GM21423 (cell line): ENCODE data around the gene CMTM2.
A peak's percentile ranks its signal among the peaks of the same experiment; 100 is the strongest.
"Not testable (repeated sequence)": the region's sequence is repeated elsewhere in the genome, so short reads cannot be mapped to it uniquely, and the experiment has no call there.

Experiments
- ATAC-seq: cut with Tn5 transposase; IDR thresholded peaks from one replicate; pipeline ENCODE4 v1.9.1; 2021; ENCODE audit warnings: mild to moderate bottlenecking, moderate library complexity; ENCODE audit not compliant: unreplicated experiment

Gene CMTM2

DNA sequence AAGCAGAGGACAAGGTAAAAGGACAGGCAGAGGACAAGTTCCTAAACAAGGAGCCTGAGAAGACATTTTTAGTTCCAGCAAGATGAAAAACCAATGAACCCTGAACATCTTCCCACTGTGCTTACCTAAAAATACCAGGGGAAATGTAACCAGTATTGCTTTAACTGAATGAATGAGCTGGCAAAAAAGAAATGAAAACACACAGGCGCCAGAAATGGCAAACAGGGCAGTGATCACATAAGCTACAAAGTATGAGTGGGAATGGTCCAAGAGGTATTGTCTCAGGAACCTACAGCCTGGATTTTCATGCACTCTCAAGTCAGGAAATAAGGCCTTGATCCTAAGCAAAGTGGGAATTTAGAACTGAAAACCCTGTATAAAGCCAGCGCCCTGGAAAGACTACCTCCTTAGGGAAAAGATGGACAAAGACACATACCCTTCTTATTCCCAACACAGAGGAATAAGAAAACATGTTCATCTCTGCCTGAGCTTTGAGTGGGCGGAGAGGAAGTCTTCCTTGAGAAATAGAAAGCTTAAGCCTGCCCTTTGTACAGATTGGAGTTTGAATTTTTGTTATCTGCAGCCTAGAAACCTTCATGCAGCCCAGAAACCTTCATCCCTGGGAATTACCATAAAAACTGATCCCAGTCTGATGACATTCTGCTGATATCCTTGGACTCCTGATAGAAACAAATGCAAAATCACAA lies 2.1 kb downstream of the CMTM2 start:
- ATAC-seq, result no peak

DNA sequence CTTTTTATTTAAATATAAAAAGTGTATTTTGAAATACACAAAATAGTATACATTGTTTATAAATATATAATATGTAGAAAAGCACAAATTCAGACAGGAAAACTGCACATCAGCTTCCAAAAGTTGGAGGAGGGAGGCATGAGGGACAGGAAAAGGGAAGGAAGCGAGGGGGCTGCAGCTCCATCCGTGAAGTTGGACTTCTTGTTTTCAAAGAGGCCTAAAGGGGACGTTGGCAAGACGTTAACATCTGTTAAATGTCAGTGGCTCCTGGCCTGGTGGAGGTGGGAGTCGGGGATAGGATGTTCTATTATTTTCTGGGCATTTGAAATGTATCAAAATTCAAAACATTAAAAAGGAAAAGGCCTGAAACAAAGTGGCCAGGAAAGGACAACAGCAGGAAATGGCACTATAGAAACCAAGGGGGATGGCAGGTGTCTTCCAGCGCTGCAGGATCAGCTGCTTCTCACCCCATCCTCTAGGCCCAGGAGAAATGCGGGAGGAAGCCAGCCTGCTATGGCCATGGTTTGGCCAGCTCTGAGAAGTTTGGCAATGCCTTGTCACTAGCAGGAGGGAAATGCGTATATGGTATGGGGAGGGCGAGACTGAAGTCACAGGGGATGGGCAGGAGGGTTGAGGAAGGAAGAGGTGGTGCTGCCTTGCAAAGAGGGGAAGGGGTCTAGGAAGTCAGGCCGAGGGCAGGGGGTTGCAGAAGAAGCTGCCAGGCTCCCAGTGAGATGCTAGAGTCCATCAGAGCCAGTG lies 6.4 kb downstream of the CMTM2 start:
- ATAC-seq, result no peak

DNA sequence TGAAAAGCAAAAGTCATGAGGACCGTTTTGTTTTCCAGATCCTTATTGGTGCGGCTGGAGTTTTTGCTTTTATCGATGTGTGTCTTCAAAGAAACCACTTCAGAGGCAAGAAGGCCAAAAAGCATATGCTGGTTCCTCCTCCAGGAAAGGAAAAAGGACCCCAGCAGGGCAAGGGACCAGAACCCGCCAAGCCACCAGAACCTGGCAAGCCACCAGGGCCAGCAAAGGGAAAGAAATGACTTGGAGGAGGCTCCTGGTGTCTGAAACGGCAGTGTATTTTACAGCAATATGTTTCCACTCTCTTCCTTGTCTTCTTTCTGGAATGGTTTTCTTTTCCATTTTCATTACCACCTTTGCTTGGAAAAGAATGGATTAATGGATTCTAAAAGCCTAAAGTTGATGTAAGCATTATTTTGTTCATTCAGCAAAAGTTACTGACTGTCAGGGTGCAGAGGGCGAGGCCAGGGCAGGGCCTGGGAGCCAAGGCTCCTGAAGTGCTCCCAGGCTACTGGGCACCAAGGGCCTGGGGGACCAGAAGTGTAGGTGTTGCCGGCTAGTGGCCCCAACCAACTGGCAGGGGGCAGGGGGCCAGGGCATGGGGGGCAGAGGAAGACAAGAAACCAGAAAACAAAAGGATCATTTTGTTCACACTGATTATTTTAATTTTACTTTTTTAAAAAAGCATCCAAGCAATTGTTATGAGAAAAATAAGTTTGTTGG lies 8.8 kb downstream of the CMTM2 start:
- ATAC-seq, result no peak

DNA sequence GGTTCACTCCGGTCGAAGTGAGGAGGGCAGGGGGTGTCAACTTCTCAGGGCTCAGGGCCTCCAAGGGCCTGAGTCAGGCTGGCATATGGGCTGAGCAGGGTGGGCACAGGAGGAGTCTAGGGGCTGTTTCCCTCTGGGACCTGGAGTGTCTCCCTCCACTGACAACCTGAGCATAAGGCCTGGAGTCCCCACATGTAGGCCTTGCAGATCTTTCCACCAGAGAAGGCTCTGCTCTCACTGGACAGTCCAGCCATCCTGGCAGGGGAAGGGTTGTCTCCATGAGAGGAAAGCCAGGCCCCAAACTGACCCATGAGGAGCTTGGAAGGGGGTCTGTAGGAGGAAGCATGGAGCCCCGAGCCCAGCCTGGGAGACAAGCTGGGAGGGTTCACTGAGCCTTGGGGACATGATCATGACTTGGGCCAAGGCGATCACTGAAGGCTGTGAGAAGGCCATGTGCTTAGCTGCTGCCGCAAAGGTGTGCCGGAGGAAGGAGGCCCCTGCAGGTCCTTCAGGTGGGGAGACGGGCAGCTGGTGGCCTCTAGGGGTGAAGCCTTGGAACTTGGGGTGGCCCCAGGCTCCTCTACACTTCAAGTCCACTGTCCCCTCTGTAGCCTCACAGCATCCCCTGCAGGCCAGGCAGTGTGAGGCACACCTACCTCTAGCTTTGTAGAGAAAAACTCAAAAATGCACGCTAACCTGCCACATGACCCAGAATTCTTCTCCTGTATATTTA lies 9.9 kb downstream of the CMTM2 start:
- ATAC-seq, result no peak

DNA sequence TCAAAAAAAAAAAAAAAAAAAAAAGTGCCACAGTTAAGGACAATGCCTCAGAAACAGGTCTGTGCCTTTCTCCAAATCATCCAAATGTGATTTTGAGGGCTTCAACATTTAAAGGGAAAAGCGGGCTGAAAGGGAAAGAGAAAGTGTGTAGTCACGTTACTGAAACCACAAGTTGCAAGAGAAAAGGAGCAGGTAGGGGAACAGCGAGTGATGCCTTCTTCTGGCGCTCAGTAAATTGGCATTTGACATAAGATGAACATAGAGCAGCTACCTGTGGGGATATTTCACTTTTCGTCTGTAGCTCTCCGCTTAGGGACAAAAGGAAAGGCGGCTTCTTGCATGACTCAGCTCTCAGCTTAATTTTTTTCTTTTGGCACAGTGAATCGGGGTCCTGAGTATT lies 11.1 kb downstream of the CMTM2 start:
- ATAC-seq, result no peak

DNA sequence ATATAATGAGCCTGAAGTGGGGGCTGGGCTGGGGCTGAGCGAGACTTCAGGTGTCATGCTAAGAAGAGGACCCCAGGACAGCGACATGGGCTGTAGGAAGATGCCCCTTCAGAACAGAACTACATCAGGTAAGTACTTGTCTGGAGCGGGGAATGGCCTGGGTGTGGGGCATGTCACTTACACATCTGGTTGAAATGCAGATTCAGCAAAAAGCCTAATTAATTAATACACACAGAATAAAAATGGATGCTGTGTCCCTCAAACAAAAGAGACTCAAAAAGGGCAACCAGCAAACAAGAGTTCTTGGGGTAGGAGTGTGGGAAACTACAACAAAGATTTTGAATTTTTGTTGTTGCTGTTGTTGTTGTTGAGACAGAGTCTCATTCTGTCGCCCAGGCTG lies 11.8 kb downstream of the CMTM2 start:
- ATAC-seq, result no peak

DNA sequence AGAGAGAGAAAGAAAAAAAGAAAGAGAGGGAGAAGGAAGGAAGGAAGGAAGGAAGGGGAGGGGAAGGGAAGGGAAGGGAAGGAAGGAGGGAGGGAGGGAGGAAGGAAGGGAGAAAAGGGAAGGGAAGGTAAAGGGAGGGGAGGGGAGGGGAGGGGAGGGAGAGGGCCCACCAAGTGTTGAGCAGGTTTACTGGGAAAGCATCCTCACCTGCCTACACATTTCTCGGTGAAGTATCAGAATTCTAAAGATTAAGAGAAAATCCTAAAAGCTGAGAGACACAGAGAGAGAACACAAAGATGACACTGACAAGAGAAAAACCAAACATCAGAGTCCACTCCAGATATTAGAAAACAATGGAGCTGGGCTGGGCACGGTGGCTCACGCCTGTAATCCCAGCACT lies 13.0 kb downstream of the CMTM2 start:
- ATAC-seq, result no peak

DNA sequence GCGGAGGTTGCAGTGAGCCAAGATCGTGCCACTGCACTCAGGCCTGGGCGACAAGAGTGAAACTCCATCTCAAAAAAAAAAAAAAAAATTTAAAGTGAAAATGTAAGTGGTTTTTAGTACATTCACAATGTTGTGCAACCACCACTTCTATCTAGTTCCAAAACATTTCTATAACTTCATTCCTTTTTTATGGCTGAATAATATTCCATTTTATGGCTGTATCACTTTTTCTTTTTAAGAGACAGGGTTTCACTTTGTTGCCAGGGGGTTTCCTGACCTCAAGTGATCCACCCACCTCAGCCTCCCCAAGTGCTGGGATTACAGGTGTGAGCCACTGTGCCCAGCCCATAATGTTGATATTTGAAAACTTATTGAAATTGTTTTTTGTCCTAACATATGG lies 13.6 kb downstream of the CMTM2 start:
- ATAC-seq, result no peak

DNA sequence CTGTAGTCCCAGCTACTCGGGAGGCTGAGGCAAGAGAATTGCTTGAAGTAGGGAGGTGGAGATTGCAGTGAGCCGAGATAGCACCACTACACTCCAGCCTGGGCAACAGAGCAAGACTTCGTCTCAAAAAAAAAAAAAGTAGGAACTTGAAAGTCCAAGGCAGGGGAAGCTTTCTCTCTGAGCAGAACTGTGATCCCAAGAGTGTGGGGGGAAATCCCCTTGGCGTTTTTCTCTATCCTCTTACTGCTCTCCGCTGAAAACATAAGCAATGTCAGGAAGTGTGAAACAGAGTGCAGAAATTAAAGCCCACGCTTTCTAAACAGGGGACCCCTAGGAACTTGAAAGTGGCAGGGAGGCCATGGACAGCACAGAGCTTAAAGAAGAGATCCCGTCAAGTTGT lies 15.5 kb downstream of the CMTM2 start:
- ATAC-seq, result no peak

DNA sequence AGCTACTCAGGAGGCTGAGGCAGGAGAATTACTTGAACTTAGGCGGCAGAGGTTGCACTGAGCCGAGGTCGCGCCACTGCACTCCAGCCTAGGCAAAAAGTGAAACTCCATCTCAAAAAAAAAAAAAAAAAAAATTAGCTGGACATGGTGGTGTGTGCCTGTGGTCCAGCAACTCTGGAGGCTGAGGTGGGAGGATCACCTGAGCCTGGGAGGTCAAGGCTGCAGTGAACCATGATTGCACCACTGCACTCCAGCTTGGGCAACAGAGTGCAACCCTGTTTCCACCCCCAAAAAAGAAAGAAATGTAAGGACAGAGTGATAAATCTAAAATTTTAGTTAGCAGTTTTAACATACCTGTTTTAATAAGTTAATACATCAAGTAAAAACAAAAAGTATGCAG lies 17.3 kb downstream of the CMTM2 start:
- ATAC-seq, result not testable (repeated sequence)

DNA sequence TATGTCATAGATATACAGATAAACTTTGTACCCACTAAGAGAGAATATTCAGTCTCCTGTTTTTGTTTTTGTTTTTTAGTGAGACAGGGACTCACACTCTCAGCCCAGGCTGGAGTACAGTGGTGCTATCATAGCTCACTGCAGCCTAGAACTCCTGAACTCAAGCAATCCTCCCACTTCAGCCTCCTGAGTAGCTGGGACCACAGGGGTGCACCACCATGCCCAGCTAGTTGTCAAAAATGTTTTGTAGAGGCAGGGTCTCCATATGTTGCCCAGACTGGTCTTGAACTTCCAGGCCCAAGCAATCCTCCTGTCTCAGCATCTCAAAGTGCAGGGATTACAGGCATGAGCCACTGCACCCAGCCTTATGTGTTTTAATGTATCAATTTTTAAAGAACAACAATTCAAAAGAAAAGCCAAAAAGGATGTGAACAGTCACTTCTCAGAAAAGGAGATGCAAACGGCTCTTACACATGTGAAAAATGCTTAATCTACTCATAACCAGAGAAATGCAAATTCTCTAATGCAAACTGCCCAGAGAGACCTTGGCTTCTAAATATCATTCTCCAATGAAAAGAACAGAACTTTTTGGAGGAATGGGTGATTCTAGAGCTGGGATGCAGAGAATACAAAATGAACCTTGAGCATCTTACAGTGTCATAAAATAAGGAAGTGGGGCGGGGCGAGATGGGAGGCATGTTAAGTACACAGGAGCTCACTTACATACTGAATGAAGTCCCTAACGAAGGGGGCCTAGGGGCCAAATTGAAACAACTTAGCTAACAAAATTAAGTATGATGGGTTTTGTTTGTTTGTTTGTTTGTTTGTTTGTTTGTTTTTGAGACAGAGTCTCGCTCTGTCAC lies 18.0 kb downstream of the CMTM2 start:
- no peak for ATAC-seq

DNA sequence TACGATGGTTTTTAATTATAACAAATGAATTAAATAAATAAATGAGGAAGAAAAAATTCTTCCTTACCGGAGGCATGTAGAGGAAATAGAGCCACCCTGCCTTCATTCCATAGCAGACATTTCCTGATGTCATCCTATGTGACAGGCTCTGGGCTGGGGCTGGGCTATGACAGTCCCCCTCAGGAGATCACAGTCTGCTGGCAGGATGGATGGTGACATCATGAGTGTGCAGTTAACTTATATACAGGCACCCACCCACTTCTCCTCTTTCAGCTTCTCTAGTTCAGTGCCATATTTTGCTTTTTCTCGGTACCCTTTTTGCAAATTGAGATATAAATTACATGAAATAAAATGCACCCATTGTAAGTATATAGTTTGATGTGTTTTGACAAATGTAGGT lies 18.8 kb downstream of the CMTM2 start:
- no peak for ATAC-seq

DNA sequence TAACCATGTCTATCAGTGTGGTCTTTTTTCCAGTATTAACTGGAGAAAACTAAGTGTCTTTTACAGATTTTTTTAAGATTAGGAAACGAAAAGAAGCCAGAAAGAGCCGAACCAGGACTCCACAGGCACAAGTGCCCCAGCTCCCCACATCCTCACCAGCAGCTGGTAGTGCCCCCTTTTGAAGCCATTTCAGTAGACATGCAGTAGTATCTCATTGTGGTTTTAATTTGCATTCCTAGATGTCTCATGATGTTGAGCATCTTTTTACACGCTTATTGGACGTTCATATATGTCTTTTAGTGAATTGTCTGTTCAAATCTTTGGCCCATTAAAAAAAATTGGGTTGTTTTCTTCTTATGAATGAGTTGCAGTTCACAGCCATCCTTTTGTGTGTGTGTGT lies 20.5 kb downstream of the CMTM2 start:
- ATAC-seq, result no peak

DNA sequence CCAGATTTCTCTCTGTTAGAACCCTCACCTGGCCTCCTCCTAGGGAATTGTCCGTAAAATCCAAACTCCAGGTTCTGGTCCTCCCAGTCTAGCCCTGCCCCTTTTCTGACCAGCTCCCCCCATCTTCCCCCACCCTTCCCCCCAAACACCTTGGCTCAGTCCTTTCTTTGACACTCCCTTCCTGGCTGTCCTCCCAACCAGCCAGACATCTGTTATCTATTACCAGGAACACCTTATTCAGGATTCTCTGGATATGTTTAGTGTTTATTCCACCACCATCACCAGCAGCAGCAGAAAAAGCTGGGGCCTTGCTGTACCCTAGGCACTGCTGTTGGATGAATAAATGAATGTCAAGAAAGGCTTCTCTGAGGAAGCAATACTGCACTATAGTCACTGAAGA lies 21.2 kb downstream of the CMTM2 start:
- ATAC-seq, result no peak

DNA sequence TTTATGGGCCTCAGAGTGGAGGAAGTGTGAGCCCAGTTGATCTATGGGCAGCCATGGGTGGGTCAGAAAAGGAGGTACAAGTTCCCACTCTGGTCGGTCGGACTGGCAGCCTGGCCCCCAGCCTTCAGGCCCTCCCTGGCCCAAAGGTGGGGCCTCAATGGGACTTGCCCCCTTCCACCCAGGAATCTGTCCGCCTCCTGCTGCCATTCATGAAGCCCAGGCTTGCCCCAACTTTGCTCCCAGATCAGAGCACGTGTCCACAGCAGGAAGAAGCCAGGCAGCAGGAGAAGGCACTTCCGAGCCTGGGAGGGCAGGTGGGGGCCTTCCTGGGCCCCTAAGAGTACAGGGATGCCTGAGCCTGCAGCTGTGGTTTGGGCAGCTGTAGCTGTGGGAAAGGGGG lies 22.2 kb downstream of the CMTM2 start:
- ATAC-seq, result no peak

DNA sequence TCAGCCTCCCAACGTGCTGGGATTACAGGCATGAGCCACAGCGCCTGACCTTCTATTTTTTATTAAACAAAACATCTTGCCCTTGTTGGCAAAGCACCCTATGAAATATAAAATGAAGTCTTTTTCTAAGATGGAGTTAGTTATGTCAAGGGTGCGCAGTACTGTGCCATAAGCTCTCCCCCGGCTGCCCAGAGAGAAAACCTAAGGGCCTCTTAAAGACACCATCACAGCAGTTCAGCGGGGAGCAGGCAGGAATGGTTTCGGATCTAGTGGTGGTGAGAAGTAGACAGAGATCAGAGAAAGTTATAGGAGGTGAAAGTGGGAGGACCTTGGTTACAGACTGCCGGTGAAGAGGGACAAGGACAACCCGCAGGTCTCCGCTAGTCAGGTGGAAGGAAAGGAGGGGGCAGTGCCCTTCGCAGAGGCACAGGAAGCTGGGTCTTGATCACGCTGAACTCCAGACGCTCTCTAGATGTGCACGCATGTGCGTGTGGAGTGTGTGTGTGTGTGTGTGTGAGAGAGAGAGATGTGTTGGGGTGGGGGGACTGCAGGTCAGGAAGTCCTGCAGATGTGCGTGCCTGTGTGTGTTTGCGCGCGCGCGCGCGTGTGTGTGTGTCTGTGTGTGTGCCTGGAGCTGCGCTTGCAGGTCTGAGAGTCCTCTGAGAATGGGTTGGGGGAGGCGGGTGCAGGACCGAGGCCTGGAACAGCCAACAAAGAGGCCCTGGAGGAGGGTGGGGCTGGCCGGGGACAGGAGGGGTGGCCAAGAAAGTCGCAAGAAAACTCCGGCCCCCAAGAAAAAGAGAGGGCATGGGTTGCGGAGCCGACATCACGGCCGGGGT lies 24.5 kb downstream of the CMTM2 start:
- ATAC-seq, result no peak

DNA sequence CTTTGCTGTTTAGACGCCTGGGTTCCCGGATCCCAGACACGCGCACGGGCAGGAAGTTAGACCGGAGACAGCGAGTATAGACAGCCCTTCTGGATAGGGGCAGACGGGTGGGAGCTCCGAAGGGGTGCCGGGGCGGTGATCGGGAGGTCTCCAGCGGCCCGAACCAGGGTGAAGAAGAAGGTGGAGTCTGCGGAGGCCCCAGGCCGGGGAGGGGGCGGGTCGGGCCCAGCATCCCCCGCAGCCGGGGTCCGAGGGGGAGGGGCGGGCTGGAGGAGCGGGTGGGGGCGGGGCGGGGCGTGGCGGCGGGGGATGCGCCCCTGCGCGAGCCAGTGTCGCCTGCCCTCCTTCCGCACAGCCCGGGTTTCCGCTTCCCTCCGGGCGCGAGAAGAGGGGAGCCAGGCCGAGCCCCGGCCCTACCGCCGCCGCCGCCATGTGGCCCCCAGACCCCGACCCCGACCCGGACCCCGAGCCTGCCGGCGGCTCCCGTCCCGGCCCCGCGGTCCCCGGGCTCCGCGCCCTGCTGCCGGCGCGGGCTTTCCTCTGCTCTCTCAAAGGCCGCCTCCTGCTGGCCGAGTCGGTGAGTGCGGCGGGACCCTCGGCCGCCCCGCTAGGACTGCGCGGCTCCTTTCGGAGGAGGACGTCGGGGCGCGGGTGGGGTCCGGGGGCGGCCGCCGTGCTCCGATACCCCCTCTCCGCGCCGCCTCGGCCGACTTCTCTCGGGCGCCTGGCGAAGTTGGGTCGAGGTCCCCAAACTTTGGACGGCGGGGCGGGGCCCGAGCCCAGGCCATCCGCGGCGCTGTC lies 25.3 kb downstream of the CMTM2 start, which contains the start of gene CMTM3:
Gene CMTM3, plus strand, starts transcription at position 329 of the 801 bp plus-strand sequence. Its CDS starts 102 bp downstream, at position 431.
- ATAC-seq, result peak; percentile 41

DNA sequence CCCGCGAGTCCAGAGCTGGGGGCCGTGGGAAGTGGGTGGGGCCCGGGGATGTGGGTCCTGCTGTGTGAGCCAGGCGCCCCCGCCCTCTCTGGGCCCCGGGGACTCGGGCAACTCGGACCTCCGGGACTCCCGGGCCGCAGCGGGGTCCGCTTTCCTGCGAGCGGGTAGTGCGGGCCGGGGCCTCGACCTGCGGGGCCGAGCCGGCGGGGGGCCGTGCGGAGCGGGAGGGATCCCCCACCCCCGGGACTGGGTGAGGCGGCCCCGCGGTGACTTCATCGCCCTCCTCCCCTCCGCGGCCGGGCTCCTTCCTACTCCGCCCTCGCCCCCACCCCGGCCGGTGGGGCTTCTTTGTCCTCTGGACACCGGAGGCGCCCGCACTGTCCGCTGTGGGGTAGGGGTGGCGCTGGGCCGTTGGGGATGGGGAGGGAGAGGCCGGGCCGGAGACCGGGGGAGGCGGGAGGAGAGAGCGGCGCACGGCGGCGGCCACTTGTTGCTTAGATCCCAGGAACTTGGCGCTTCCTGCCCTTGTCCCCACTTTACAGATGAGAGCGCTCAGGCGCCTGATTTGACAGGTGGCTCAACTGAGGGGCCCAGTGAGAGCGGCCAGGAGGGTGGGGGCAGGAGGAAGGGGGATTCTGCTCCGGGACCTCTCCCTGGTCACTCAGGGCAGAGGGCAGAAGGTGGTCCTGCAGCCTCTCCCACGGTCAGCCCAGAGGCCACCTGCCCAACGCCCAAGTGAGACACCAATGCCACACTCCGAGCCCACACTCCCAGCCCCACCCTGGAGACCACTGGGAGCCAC lies 26.1 kb downstream of the CMTM2 start:
- ATAC-seq, result no peak
